ENCODE results near the gene CISD1. TPM values are rescaled to one million over a fixed set of nuclear protein-coding genes. Genes with fewer than 3 reads are reported as not detected.

Gene CISD1
- polyA plus RNA-seq, 3 donors: 5.4 to 29.4 (median 24.9) TPM

DNA sequence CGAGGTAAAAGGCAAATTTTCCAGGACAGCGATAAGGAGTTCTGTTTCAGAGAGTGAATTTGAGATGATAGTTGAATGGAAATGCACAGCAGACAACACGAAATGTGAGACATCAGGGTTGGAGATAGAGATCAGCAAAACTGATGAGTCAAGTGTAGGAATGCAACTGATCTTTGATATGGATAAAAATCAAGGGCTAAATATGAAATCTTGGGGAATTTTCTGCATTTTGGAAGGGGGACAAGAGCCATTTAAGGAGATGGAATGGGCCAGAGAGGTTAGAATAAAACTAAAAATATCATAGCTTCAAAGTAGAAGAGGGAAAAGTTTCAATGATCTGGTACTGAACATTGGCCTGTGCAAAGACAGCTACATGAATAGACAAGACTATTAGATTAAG, 11.5 kb downstream of the CISD1 start:
- Histone ChIP-seq H3K9me3 (replicated peaks in 1 of 2; ENCODE audit: control insufficient read depth in 1 of 2, insufficient read depth in 1 of 2, low read length in 2 of 2) (no peaks in the 10 kb centered on the region), H3K4me1 (ENCODE audit: control insufficient read depth in 1 of 2, insufficient read depth in 2 of 2, low read length in 2 of 2) (peaks cover 25 to 26% of the 10 kb centered on the region in 2 donors), H3K9ac (ENCODE audit: insufficient read depth, low read length, poor library complexity, severe bottlenecking) (no peak overlapping the region), H3K27ac (ENCODE audit: low read depth in 1 of 2, low read length in 2 of 2) (no peak overlapping the region), H4K20me1 (ENCODE audit: insufficient read depth, low read length) (no peaks in the 10 kb centered on the region), H2AFZ (ENCODE audit: insufficient read depth, low read depth, low read length, poor library complexity, severe bottlenecking) (no peak overlapping the region), H3K27me3 (ENCODE audit: control insufficient read depth in 2 of 2, insufficient read depth in 2 of 2, low read length in 2 of 2) (no peaks in the 10 kb centered on the region), H3K36me3 (replicated peaks in 1 of 2; ENCODE audit: control insufficient read depth in 1 of 2, insufficient read depth in 2 of 2, low read length in 2 of 2) (no peaks in the 10 kb centered on the region), H3K4me3 (replicated peaks in 1 of 3; ENCODE audit: low read depth in 2 of 3, low read length in 3 of 3) (no peak overlapping the region), H3K4me2 (replicated peaks; ENCODE audit: extremely low read depth, low read length, poor library complexity, severe bottlenecking) (no peak overlapping the region), H3K79me2 (ENCODE audit: insufficient read depth, low read length) (no peaks in the 10 kb centered on the region)
- Mint-ChIP-seq H3K27me3 (ENCODE audit: low read depth in 3 of 3) (no peaks in the 10 kb centered on the region), H3K9me3 (peaks cover 0 to 2% (median 0%) of the 10 kb centered on the region in 7 donors), H3K4me3 (no peak overlapping the region), H3K27ac (no peak overlapping the region), H3K36me3 (peaks cover 6 to 12% of the 10 kb centered on the region in 2 donors), H3K4me1 (peaks cover 21% of the 10 kb centered on the region)
- intact Hi-C loops (cut with micrococcal nuclease): no loop called here
- DNase-seq: no peak
- TF ChIP-seq, protein P1, sequence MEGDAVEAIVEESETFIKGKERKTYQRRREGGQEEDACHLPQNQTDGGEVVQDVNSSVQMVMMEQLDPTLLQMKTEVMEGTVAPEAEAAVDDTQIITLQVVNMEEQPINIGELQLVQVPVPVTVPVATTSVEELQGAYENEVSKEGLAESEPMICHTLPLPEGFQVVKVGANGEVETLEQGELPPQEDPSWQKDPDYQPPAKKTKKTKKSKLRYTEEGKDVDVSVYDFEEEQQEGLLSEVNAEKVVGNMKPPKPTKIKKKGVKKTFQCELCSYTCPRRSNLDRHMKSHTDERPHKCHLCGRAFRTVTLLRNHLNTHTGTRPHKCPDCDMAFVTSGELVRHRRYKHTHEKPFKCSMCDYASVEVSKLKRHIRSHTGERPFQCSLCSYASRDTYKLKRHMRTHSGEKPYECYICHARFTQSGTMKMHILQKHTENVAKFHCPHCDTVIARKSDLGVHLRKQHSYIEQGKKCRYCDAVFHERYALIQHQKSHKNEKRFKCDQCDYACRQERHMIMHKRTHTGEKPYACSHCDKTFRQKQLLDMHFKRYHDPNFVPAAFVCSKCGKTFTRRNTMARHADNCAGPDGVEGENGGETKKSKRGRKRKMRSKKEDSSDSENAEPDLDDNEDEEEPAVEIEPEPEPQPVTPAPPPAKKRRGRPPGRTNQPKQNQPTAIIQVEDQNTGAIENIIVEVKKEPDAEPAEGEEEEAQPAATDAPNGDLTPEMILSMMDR (IDR thresholded peaks at IDR 0.05): no peak
- WGBS (ENCODE audit: insufficient coverage): 97% methylated on average over 3 of the region's 3 CpGs

DNA sequence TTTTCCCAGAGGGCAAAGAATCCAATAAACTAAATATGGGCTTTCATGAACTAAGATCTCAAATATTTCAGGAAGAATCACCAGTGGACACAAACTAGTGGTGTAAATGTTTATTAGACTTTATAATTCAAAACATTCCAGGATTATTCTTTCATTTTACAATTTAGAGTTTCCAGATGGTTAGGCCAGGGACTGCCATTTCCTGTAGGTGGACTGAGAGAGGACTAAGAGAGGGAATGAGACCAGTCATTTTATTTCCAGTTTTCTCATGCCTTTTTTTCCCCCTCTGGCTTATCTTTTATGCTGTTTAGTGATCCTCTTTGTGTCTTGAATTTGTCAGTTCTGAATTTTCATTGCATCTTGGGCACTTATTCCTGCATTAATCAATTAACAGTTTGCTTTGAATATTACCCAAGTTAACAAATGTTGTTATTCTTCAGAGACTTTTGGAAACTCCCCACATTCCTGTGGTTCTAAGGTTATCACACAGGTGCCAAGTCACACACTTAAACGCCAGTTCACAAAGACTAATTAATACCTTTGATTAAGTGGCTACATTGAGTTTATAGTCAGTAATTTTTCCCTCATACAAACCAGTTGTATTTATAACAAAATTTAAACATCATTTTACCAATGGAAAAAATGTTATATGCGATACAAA, 12.3 kb downstream of the CISD1 start:
- H3K36me3 Mint-ChIP-seq: peaks cover 6 to 12% of the 10 kb centered on the region in 2 donors
- H3K79me2 ChIP-seq (ENCODE audit: insufficient read depth, low read length): no peaks in the 10 kb centered on the region
- peaks cover 21% of the 10 kb centered on the region for H3K4me1 Mint-ChIP-seq
- no peaks in the 10 kb centered on the region for H3K27me3 ChIP-seq (ENCODE audit: control insufficient read depth in 2 of 2, insufficient read depth in 2 of 2, low read length in 2 of 2)
- TF ChIP-seq, protein P1 (IDR thresholded peaks at IDR 0.05): no peak
- H3K4me3 ChIP-seq (replicated peaks in 1 of 3; ENCODE audit: low read depth in 2 of 3, low read length in 3 of 3): no peak overlapping the region
- H3K9me3 ChIP-seq (replicated peaks in 1 of 2; ENCODE audit: control insufficient read depth in 1 of 2, insufficient read depth in 1 of 2, low read length in 2 of 2): no peaks in the 10 kb centered on the region
- H3K36me3 ChIP-seq (replicated peaks in 1 of 2; ENCODE audit: control insufficient read depth in 1 of 2, insufficient read depth in 2 of 2, low read length in 2 of 2): no peaks in the 10 kb centered on the region
- H3K4me2 ChIP-seq (replicated peaks; ENCODE audit: extremely low read depth, low read length, poor library complexity, severe bottlenecking): no peak overlapping the region
- H2AFZ ChIP-seq (ENCODE audit: insufficient read depth, low read depth, low read length, poor library complexity, severe bottlenecking): no peak overlapping the region
- H4K20me1 ChIP-seq (ENCODE audit: insufficient read depth, low read length): no peaks in the 10 kb centered on the region
- intact Hi-C loops (cut with micrococcal nuclease): no loop called here
- no peak for DNase-seq
- H3K9ac ChIP-seq (ENCODE audit: insufficient read depth, low read length, poor library complexity, severe bottlenecking): no peak overlapping the region
- H3K27ac Mint-ChIP-seq: no peak overlapping the region
- no CpG with 5 or more reads among the region's 2 CpGs for WGBS (ENCODE audit: insufficient coverage)
- H3K4me1 ChIP-seq (ENCODE audit: control insufficient read depth in 1 of 2, insufficient read depth in 2 of 2, low read length in 2 of 2): peaks cover 25 to 26% of the 10 kb centered on the region in 2 donors
- no peak overlapping the region for H3K27ac ChIP-seq (ENCODE audit: low read depth in 1 of 2, low read length in 2 of 2)
- peaks cover 0 to 2% (median 0%) of the 10 kb centered on the region in 7 donors for H3K9me3 Mint-ChIP-seq
- H3K4me3 Mint-ChIP-seq: no peak overlapping the region
- H3K27me3 Mint-ChIP-seq (ENCODE audit: low read depth in 3 of 3): no peaks in the 10 kb centered on the region

Data from CD14-positive monocyte (primary cell).